ENCODE results near the gene YTHDC1.
"Not testable (repeated sequence)": the region's sequence is repeated elsewhere in the genome, so short reads cannot be mapped to it uniquely, and the experiment has no call there.

Gene YTHDC1

GRCh38 chr4:68391436-68391835, 41.5 kb upstream of the YTHDC1 start:
- no peak for TF ChIP-seq EZH2 (optimal IDR thresholded peaks at IDR 0.05; ENCODE audit: low read depth, low read length)
- TF ChIP-seq EZH2phosphoT487 (IDR thresholded peaks at IDR 0.05; ENCODE audit: low read length): no peak
- TF ChIP-seq CTCF (IDR thresholded peaks at IDR 0.05; ENCODE audit: low read length): no peak

DNA sequence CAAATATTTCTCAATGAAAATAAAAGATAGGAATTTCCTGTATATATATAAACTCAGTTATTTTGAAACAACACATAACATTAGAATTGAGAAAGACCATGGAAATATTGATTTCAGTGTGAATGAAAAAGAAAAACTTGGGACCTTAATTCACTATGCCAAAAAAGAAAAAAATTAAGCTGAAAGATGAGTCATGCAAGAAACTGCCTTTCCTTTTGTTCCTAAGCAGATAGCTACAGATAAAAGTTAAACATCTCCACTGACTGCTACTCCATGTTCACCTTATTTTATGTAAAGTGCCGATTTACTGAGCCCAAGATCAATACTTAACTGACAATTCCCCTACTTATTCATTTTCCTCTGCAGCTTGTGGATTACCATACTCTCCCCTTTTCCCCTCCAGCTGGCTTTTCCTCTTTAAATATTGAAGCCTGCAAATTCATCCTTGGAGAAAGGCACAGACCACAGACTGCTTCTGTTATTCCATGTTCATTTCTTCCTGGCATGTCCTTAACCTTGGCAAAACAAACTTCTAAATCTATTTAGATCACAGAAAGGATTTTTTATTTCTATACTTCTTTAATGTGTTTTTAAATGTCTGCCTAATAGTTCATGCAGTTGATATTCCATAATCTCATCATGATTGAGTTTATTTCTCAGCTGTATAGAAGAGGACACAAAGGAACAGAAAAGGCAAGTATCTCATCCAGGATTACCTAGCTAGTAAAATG, 40.5 kb upstream of the YTHDC1 start:
- Histone ChIP-seq H3K79me2 (ENCODE audit: low read length) (no peaks in the 10 kb centered on the region), H4K20me1 (ENCODE audit: insufficient read depth, low read length) (no peaks in the 10 kb centered on the region), H3F3A (ENCODE audit: insufficient read depth, low read length) (no peaks in the 10 kb centered on the region), H3K36me3 (replicated peaks; ENCODE audit: insufficient read depth, low read length) (no peaks in the 10 kb centered on the region), H2AFZ (ENCODE audit: low read length) (no peak overlapping the region), H3K4me1 (ENCODE audit: low read length) (no peaks in the 10 kb centered on the region), H3K9me2 (replicated peaks; ENCODE audit: insufficient read depth, low read length) (no peaks in the 10 kb centered on the region), H3K27me3 (replicated peaks; ENCODE audit: insufficient read depth, low read length) (no peaks in the 10 kb centered on the region), H3K4me2 (ENCODE audit: low read depth, low read length) (no peak overlapping the region), H3K4me3 (ENCODE audit: low read length) (no peak overlapping the region), H3K9me3 (replicated peaks; ENCODE audit: insufficient read depth, low read length) (no peaks in the 10 kb centered on the region), H3K27ac (ENCODE audit: low read length) (no peak overlapping the region), H3K9ac (ENCODE audit: low read length) (no peak overlapping the region)
- no peak for DNase-seq
- TF ChIP-seq CTCF (IDR thresholded peaks at IDR 0.05; ENCODE audit: low read length) (no peak), EZH2phosphoT487 (IDR thresholded peaks at IDR 0.05; ENCODE audit: low read length) (no peak), EZH2 (optimal IDR thresholded peaks at IDR 0.05; ENCODE audit: low read depth, low read length) (no peak)

More at GRCh38 chr4:68391436-68391835, 41.5 kb upstream of the YTHDC1 start:
- Histone ChIP-seq H3K9me2 (replicated peaks; ENCODE audit: insufficient read depth, low read length) (no peaks in the 10 kb centered on the region), H3K4me2 (ENCODE audit: low read depth, low read length) (no peak overlapping the region), H4K20me1 (ENCODE audit: insufficient read depth, low read length) (no peaks in the 10 kb centered on the region), H3K4me1 (ENCODE audit: low read length) (no peaks in the 10 kb centered on the region), H3K79me2 (ENCODE audit: low read length) (no peaks in the 10 kb centered on the region), H3K9me3 (replicated peaks; ENCODE audit: insufficient read depth, low read length) (no peaks in the 10 kb centered on the region), H3K27me3 (replicated peaks; ENCODE audit: insufficient read depth, low read length) (no peaks in the 10 kb centered on the region), H3F3A (ENCODE audit: insufficient read depth, low read length) (no peaks in the 10 kb centered on the region), H3K4me3 (ENCODE audit: low read length) (no peak overlapping the region), H3K9ac (ENCODE audit: low read length) (no peak overlapping the region), H2AFZ (ENCODE audit: low read length) (no peak overlapping the region), H3K27ac (ENCODE audit: low read length) (no peak overlapping the region), H3K36me3 (replicated peaks; ENCODE audit: insufficient read depth, low read length) (no peaks in the 10 kb centered on the region)
- DNase-seq: no peak

GRCh38 chr4:68389386-68389913, 39.6 kb upstream of the YTHDC1 start:
- not testable (repeated sequence) for H3K9me2 ChIP-seq (replicated peaks; ENCODE audit: insufficient read depth, low read length); H3K27me3 ChIP-seq (replicated peaks; ENCODE audit: insufficient read depth, low read length); H3K4me2 ChIP-seq (ENCODE audit: low read depth, low read length); H3K9ac ChIP-seq (ENCODE audit: low read length); H3F3A ChIP-seq (ENCODE audit: insufficient read depth, low read length); DNase-seq; H4K20me1 ChIP-seq (ENCODE audit: insufficient read depth, low read length); H2AFZ ChIP-seq (ENCODE audit: low read length); H3K79me2 ChIP-seq (ENCODE audit: low read length); H3K9me3 ChIP-seq (replicated peaks; ENCODE audit: insufficient read depth, low read length); H3K27ac ChIP-seq (ENCODE audit: low read length); H3K4me3 ChIP-seq (ENCODE audit: low read length); H3K36me3 ChIP-seq (replicated peaks; ENCODE audit: insufficient read depth, low read length); H3K4me1 ChIP-seq (ENCODE audit: low read length)

DNA sequence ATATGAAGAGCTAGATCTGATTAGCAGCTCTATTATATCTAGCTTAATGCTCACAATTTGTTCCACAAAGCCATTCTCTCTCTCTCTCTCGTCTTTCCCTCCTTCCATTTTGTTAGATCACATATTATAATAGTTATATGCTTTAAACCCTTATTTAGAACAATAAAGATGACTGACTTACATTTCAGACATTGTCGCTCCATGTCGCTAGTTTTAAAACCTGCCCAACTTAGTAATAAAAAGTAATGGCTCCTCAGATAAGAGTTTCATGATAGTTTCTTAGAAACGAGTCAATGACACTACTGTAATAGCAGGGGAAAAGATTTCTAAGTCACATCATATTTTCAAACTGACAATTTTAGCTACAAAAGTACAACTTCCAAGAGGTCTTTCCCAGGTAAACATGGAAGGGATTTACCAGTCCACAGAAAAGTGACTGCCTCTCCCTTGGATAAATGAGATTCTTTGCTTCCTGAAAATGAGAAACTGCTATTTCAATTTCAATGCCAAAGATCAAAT, 38.5 kb upstream of the YTHDC1 start:
- Histone ChIP-seq H3K36me3 (replicated peaks; ENCODE audit: insufficient read depth, low read length) (no peaks in the 10 kb centered on the region), H3K4me2 (ENCODE audit: low read depth, low read length) (no peak overlapping the region), H3K9me2 (replicated peaks; ENCODE audit: insufficient read depth, low read length) (no peaks in the 10 kb centered on the region), H3K27me3 (replicated peaks; ENCODE audit: insufficient read depth, low read length) (no peaks in the 10 kb centered on the region), H3K4me3 (ENCODE audit: low read length) (no peak overlapping the region), H2AFZ (ENCODE audit: low read length) (no peak overlapping the region), H3F3A (ENCODE audit: insufficient read depth, low read length) (no peaks in the 10 kb centered on the region), H3K27ac (ENCODE audit: low read length) (no peak overlapping the region), H4K20me1 (ENCODE audit: insufficient read depth, low read length) (no peaks in the 10 kb centered on the region), H3K79me2 (ENCODE audit: low read length) (no peaks in the 10 kb centered on the region), H3K4me1 (ENCODE audit: low read length) (peaks cover under 1% of the 10 kb centered on the region; the same call in 1 of the 2 replicates), H3K9ac (ENCODE audit: low read length) (no peak overlapping the region), H3K9me3 (replicated peaks; ENCODE audit: insufficient read depth, low read length) (no peaks in the 10 kb centered on the region)
- TF ChIP-seq CTCF (IDR thresholded peaks at IDR 0.05; ENCODE audit: low read length) (no peak), EZH2 (optimal IDR thresholded peaks at IDR 0.05; ENCODE audit: low read depth, low read length) (no peak), EZH2phosphoT487 (IDR thresholded peaks at IDR 0.05; ENCODE audit: low read length) (no peak)
- DNase-seq: no peak

Measured in MM.1S (cell line).